Body of pancreas (tissue), 4 donors: ENCODE data around the gene SEZ6L.

Source experiments
- CTCF ChIP-seq, 7 experiments: fragments of 450-650 bp in 4 of 7; fragments of 200-600 bp in 3 of 7; sonication (generic) in 3 of 7; IDR thresholded peaks; one replicate each; pipeline ENCODE4 v1.5.1; 2016 to 2019; ENCODE audit warnings: antibody characterized with exemption in 7 of 7
- POLR2A ChIP-seq, 3 donors: fragments of 450-650 bp; IDR thresholded peaks; one replicate each; pipeline ENCODE4 v1.6.1; 2016; ENCODE audit warnings: antibody characterized with exemption in 3 of 3, mild to moderate bottlenecking in 2 of 3

GRCh38 chr22:26404851-26405421, 235.7 kb downstream of the SEZ6L start:
- no peak for TF ChIP-seq CTCF (IDR thresholded peaks at IDR 0.05)
- no peak for TF ChIP-seq POLR2A (IDR thresholded peaks at IDR 0.05)
